Kidney (tissue), 14 donors: ENCODE measurements around the gene RBCK1. TPM values are rescaled to one million over a fixed set of nuclear protein-coding genes. Genes with fewer than 3 reads are reported as not detected.

Experiments
- DNase-seq, 5 donors: peaks; one replicate each; pipeline ENCODE4 v3.0.0-alpha.2; 2013 to 2020
- FAIRE-seq: peaks from 2 replicates; lab custom pipeline; 2012; peaks lifted over from hg19 to GRCh38; lab: Jason Lieb, UNC
- H3K27ac ChIP-seq, 2 donors: one replicate each; pipeline ENCODE4 v1.7.0; 2013; ENCODE audit warnings: low read depth in 2 of 2, low read length in 2 of 2, inconsistent platforms in 1 of 2
- H3K27me3 ChIP-seq: one replicate; pipeline ENCODE4 v1.7.1; 2013; ENCODE audit warnings: low read length, inconsistent platforms; ENCODE audit not compliant: control insufficient read depth, insufficient read depth
- H3K36me3 ChIP-seq, 3 donors: one replicate each; pipeline versions ENCODE4 v1.7.0 to v1.7.1; 2013; ENCODE audit warnings: low read length in 3 of 3, control low read depth in 1 of 3, inconsistent platforms in 1 of 3; ENCODE audit not compliant: insufficient read depth in 3 of 3, control insufficient read depth in 2 of 3
- H3K4me1 ChIP-seq, 3 donors: one replicate each; pipeline versions ENCODE4 v1.7.0 to v1.7.1; 2013; ENCODE audit warnings: low read length in 3 of 3, inconsistent platforms in 1 of 3, low read depth in 1 of 3; ENCODE audit not compliant: control insufficient read depth in 2 of 3, insufficient read depth in 2 of 3
- H3K4me3 ChIP-seq, 3 donors: one replicate each; pipeline versions ENCODE4 v1.7.0 to v1.8.1; 2013; ENCODE audit warnings: low read length in 3 of 3, control low read depth in 1 of 3, inconsistent platforms in 1 of 3
- H3K9ac ChIP-seq, 3 donors: one replicate each; pipeline versions ENCODE4 v1.7.0 to v1.7.1; 2013; ENCODE audit warnings: low read length in 3 of 3, control low read depth in 1 of 3, inconsistent platforms in 1 of 3
- H3K9me3 ChIP-seq, 3 donors: one replicate each; pipeline versions ENCODE4 v1.7.0 to v1.7.1; 2013; ENCODE audit warnings: low read length in 3 of 3, control low read depth in 1 of 3, inconsistent platforms in 1 of 3; ENCODE audit not compliant: control insufficient read depth in 2 of 3, insufficient read depth in 1 of 3
- intact Hi-C: fragments of 100-400 bp; cut with DNase I; formaldehyde crosslinking; loops from one replicate; pipeline ENCODE4 v1.11.1; 2022
- polyA plus RNA-seq: library from polyadenylated mRNA; stranded (reverse); fragments of 350-450 nt; fragmentation: Illumina TruSeq; extraction: RNeasy Lipid Tissue Mini Kit (QIAGEN cat#74804); gene quantifications from one replicate; pipeline ENCODE4 v1.2.3, GENCODE V29; 2014; ENCODE audit warnings: low read depth, low replicate concordance; ENCODE audit not compliant: insufficient read depth
- total RNA-seq: library from RNA; stranded (reverse); fragmentation: NEBNext Ultra II Directional; extraction: Animal tissue kit (Norgen Biotek cat#: 25700); gene quantifications from one replicate; pipeline ENCODE4 v1.2.1, GENCODE V29; 2021
- TF ChIP-seq, protein P1 (sequence below): IDR thresholded peaks from 3 replicates; pipeline ENCODE4 v1.5.1; 2012; ENCODE audit warnings: mild to moderate bottlenecking, moderate library complexity, borderline replicate concordance; ENCODE audit not compliant: insufficient read depth; ENCODE audit errors: extremely low read depth
- donor health status: control.
- donor health status: control.
- donor health status: control.
- donor health status: control.
- donor health status: control.
- donor health status: DM: yes; HTN: yes; CAD: no.
- donor health status: Normal renal cell carcinoma (clear cell type).

RBCK1 gene
- total and polyA plus RNA-seq, 2 donors from 2014 or later: 73.0 to 93.6 TPM

DNA sequence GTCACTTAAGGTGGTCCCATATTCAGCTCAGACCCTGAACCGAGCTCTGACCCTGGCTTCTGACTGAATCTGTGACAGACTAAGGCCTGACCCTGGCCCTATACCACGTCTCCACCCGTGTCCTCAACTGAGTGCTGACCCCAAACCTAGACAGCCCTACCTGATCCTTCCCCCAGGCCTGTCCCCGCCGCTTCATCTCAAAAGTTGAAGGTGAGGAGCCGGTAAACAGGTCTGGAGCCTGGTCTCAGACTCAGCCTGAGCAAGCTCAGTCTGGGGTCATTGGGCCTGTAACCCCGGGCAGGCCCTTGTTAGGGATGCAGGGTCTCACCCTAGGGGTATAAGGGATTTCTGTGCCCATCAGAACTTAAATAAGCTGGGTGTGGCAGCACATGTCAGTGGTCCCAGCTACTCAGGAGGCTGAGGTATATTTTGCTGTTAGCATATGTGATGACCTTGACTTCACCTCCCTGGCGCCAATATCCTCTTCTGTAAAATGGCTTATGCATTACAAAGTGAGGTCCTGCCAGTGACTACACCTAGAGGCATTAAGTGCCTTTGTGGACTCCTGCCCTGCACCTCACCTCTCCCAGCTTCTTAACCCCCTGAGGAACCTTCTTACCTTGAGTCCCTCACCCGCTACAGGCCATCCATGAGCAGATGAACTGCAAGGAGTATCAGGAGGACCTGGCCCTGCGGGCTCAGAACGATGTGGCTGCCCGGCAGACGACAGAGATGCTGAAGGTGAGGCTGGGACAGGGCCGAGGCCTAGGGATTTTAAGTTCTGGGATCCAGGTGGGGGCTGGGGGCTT lies 20.0 kb downstream of the RBCK1 start:
- peaks cover 4 to 32% (median 17%) of the 10 kb centered on the region in 3 donors for H3K36me3 ChIP-seq

DNA sequence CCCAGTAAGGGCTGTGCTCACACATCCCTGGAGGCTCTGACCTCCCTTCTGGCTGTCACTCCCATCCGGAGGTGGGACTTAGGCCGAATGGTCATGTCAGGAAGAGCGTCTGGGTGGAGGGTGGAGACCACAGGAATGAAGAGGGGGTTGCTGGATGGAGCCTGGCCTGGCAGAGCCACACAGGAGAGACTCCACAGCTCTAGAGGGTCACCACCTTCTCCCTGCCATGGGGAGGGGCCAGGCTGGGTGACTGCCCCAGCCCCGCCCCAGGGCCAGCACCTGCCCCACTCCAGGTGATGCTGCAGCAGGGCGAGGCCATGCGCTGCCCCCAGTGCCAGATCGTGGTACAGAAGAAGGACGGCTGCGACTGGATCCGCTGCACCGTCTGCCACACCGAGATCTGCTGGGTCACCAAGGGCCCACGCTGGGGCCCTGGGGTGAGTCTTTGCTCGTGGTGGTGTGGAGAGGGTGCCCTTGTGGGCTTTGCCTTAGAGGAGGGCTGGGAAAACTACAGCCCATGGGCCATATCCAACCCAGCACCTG lies 20.6 kb downstream of the RBCK1 start:
- TF ChIP-seq, protein P1, sequence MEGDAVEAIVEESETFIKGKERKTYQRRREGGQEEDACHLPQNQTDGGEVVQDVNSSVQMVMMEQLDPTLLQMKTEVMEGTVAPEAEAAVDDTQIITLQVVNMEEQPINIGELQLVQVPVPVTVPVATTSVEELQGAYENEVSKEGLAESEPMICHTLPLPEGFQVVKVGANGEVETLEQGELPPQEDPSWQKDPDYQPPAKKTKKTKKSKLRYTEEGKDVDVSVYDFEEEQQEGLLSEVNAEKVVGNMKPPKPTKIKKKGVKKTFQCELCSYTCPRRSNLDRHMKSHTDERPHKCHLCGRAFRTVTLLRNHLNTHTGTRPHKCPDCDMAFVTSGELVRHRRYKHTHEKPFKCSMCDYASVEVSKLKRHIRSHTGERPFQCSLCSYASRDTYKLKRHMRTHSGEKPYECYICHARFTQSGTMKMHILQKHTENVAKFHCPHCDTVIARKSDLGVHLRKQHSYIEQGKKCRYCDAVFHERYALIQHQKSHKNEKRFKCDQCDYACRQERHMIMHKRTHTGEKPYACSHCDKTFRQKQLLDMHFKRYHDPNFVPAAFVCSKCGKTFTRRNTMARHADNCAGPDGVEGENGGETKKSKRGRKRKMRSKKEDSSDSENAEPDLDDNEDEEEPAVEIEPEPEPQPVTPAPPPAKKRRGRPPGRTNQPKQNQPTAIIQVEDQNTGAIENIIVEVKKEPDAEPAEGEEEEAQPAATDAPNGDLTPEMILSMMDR: no peak
- no peak for FAIRE-seq
- no peaks in the 10 kb centered on the region for H3K27me3 ChIP-seq
- no peaks in the 10 kb centered on the region for H3K9me3 ChIP-seq
- no peaks in the 10 kb centered on the region for H3K4me1 ChIP-seq
- no peak for DNase-seq
- intact Hi-C loops: no loop called here
- no peak overlapping the region for H3K27ac ChIP-seq
- peaks cover 4 to 32% (median 17%) of the 10 kb centered on the region in 3 donors for H3K36me3 ChIP-seq
- H3K9ac ChIP-seq: no peak overlapping the region
- no peak overlapping the region for H3K4me3 ChIP-seq

More for the DNA sequence above, 20.0 kb downstream of the RBCK1 start:
- DNase-seq (no peak), FAIRE-seq (no peak)
- Histone ChIP-seq H3K9me3 (no peaks in the 10 kb centered on the region), H3K27ac (no peak overlapping the region), H3K4me1 (no peaks in the 10 kb centered on the region), H3K27me3 (no peaks in the 10 kb centered on the region), H3K4me3 (no peak overlapping the region), H3K9ac (no peak overlapping the region)
- intact Hi-C loops: no loop called here
- TF ChIP-seq, protein P1: no peak

DNA sequence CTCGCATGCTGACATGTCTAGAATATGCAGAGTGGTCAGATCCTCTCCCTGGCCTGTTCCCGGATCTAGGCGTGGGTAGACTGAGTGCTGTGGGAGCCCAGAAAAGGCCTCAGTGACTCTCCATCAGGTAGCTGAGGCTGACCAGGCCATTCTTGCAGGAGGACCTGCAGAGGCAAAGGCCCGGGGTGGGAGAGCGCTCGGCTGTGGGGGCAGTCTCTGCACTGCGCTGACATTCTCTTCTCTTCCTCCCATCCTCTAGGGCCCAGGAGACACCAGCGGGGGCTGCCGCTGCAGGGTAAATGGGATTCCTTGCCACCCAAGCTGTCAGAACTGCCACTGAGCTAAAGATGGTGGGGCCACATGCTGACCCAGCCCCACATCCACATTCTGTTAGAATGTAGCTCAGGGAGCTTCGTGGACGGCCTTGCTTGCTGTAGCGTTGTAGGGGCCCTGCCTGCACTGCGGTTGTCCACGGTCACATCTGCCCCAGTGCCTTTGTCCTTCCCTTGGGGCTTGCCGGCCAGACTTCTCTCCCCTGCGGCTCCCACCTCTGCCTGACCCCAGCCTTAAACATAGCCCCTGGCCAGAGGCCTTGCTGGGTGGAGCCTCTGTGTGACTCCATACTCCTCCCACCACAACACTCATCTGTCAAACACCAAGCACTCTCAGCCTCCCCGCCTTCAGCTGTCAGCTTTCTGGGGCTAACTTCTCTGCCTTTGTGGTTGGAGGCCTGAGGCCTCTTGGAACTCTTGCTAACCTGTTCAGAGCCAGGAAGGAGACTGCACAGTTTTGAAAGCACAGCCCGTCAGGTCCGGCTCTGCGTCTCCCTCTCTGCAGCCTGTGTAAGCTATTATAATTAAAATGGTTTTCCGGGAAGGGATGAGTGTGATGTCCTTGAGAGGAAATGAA lies 22.2 kb downstream of the RBCK1 start:
- peaks cover 4 to 35% (median 21%) of the 10 kb centered on the region in 3 donors for H3K36me3 ChIP-seq
- H3K27me3 ChIP-seq: no peaks in the 10 kb centered on the region
- no peaks in the 10 kb centered on the region for H3K9me3 ChIP-seq
- H3K4me3 ChIP-seq: no peak overlapping the region
- intact Hi-C loops: no loop called here
- FAIRE-seq: no peak
- TF ChIP-seq, protein P1: no peak
- no peak overlapping the region for H3K27ac ChIP-seq
- H3K4me1 ChIP-seq: peaks cover 0 to 6% (median 0%) of the 10 kb centered on the region in 3 donors
- DNase-seq: no peak
- H3K9ac ChIP-seq: no peak overlapping the region
